SKM-1 treated with dmso at 0.1 percent for 144 hours (cell line): Measurements from ENCODE around the gene CLCA2.
A peak's percentile ranks its signal among the peaks of the same experiment; 100 is the strongest.

ENCODE experiments used
- DNase-seq: peaks from one replicate; lab custom pipeline; 2025; ENCODE audit not compliant: unreplicated experiment; lab: John Stamatoyannopoulos, UW

CLCA2 gene

GRCh38 chr1:86472767-86473166, 48.8 kb downstream of the CLCA2 start:
- DNase-seq, result no peak

- DNase-seq, result no peak
Observed at GRCh38 chr1:86477256-86477655, 53.3 kb downstream of the CLCA2 start.

GRCh38 chr1:86477682-86478081, 53.7 kb downstream of the CLCA2 start:
- no peak for DNase-seq

GRCh38 chr1:86478416-86479156, 54.6 kb downstream of the CLCA2 start:
- DNase-seq, result no peak

- DNase-seq, result no peak
Observed at GRCh38 chr1:86481966-86482365, 58.0 kb downstream of the CLCA2 start.

GRCh38 chr1:86487131-86487810, 63.3 kb downstream of the CLCA2 start:
- DNase-seq, result no peak

- DNase-seq, result no peak
Observed at GRCh38 chr1:86487811-86488141, 63.8 kb downstream of the CLCA2 start.

- DNase-seq, result no peak
Observed at GRCh38 chr1:86489242-86489878, 65.4 kb downstream of the CLCA2 start.

GRCh38 chr1:86491171-86491950, 67.4 kb downstream of the CLCA2 start:
- DNase-seq, result no peak

- no peak for DNase-seq
Observed at GRCh38 chr1:86498281-86498680, 74.3 kb downstream of the CLCA2 start.

- peak; percentile 69 for DNase-seq
Observed at GRCh38 chr1:86499987-86500593, 76.1 kb downstream of the CLCA2 start.

GRCh38 chr1:86500714-86501113, 76.7 kb downstream of the CLCA2 start:
- no peak for DNase-seq

GRCh38 chr1:86502125-86502646, 78.2 kb downstream of the CLCA2 start:
- DNase-seq, result peak; percentile 7

- no peak for DNase-seq
Observed at GRCh38 chr1:86502721-86503405, 78.9 kb downstream of the CLCA2 start.

- DNase-seq, result no peak
Observed at GRCh38 chr1:86503406-86504136, 79.6 kb downstream of the CLCA2 start.

- no peak for DNase-seq
Observed at GRCh38 chr1:86504137-86504479, 80.1 kb downstream of the CLCA2 start.

GRCh38 chr1:86504895-86505563, 81.1 kb downstream of the CLCA2 start:
- no peak for DNase-seq

- DNase-seq, result no peak
Observed at GRCh38 chr1:86505564-86505902, 81.6 kb downstream of the CLCA2 start.
